Stimulated activated CD8-positive, alpha-beta memory T cell treated with anti-CD3 and anti-CD28 coated beads, Interleukin-7, amount 100 ng/mL, for 24 hours (primary cell): ENCODE results near the gene GALNT3.

ENCODE experiments used
- DNase-seq: peaks from one replicate; pipeline ENCODE4 v3.0.0-alpha.2; 2020; ENCODE audit warnings: low read depth

The GALNT3 gene

GRCh38 chr2:165793779-165794535, at the start of gene GALNT3:
GALNT3 (minus strand) TSS chr2:165794247; CDS start chr2:165770700, 23,547 bp downstream.
- DNase-seq = no peak

GRCh38 chr2:165843351-165843750, 49.3 kb upstream of the GALNT3 start:
- DNase-seq = no peak

- DNase-seq = no peak
These were observed 46.4 kb upstream of the GALNT3 start for GRCh38 chr2:165840333-165840958.

DNA sequence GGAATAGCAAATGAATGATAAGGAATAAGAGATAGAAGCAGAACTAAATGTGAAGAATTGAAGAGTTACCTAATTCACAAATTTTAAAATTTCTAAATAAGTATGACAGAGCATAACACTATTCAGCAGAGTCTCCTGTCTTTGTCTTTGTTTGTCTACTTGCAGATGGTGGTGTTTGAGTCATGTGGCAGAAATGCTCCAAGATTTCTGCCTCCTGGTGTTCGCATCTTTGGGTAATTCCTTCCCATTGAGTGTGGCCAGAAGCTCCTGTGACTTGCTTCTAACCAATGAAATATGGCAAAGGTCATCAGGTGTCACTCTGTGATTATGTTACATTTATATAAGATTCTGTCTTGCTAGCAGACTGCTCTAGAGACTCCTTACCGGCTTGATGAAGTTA, 45.6 kb upstream of the GALNT3 start:
- no peak for DNase-seq

DNA sequence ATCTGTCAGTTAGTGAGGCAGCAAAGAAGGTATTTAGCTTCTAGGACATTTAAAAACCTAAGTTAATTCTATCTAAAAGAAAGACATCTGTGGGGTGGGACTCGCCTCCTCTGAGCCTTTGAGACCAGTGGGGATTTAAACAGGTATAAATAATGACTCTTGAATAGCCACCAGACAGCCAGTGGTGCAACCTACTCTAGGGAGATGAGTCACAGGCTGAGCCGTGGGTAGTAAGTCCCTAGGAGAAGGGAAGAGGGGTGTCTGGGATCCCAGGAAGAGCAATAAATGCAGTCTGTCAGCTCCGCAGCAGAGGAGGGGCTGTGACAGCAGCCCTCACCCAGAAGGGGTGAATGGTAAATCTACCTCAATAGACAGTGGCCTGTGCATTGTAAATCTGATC, 43.1 kb upstream of the GALNT3 start:
- DNase-seq = no peak

- DNase-seq = no peak
These were observed 41.3 kb upstream of the GALNT3 start for GRCh38 chr2:165835363-165835762.

DNA sequence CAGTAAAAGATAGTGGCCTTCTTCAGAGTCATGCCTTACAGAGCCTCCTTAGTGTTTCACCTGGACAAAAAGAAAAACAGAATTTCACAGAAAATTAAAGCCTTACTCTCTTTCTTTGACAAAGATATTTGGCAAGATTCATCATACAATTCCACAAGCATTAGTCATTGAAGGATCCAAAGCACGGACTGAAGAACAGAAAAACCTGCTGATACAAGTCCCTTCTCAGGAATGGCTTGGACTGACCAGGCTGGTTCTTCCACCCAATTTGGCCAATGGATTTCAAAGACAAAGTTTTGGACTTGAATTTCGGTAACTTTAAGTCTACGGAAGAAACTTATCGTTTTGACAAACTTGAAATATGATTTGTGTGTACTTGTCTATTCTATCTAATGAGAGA, 39.1 kb upstream of the GALNT3 start:
- DNase-seq = no peak

DNA sequence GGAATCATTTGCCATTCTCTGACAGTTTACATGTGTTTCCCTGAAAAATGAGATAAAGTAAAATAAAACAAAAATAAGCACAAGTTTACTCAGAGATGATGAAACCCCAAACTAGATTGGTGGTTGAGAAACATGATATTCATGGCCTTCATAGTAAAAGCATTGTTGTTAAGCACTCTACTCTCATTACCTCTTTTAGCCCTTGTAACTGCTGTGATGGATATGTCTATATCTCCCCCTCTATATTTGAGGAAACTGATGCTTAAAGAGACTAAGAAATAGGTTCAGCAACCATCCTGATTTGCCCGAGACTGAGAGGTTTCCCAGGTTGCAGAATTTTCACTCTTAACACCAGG, 33.9 kb upstream of the GALNT3 start:
- DNase-seq = no peak

- DNase-seq = no peak
These were observed 33.2 kb upstream of the GALNT3 start for GRCh38 chr2:165827016-165827920.

- DNase-seq = no peak
These were observed 31.0 kb upstream of the GALNT3 start for GRCh38 chr2:165825041-165825440.

DNA sequence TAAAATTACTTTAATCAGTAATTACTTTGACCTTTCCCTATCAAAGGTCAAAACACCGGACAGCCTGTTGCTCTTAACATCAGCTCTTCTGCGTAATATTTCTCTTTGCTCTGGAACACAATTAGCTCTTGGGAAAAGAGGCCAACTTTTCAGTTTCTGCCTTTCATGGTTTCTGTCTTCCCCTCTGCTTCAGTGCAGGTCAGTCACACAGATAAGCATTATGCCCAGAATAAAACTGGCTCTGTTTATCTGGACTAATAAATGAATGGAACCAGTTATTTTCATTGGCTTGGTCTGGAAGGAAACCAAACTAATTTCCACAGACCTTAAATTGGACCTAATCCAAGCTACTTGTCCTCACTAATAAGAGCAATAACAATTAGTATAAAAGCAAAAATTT, 26.2 kb upstream of the GALNT3 start:
- DNase-seq = no peak

- no peak for DNase-seq
These were observed 24.9 kb upstream of the GALNT3 start for GRCh38 chr2:165818920-165819319.

DNA sequence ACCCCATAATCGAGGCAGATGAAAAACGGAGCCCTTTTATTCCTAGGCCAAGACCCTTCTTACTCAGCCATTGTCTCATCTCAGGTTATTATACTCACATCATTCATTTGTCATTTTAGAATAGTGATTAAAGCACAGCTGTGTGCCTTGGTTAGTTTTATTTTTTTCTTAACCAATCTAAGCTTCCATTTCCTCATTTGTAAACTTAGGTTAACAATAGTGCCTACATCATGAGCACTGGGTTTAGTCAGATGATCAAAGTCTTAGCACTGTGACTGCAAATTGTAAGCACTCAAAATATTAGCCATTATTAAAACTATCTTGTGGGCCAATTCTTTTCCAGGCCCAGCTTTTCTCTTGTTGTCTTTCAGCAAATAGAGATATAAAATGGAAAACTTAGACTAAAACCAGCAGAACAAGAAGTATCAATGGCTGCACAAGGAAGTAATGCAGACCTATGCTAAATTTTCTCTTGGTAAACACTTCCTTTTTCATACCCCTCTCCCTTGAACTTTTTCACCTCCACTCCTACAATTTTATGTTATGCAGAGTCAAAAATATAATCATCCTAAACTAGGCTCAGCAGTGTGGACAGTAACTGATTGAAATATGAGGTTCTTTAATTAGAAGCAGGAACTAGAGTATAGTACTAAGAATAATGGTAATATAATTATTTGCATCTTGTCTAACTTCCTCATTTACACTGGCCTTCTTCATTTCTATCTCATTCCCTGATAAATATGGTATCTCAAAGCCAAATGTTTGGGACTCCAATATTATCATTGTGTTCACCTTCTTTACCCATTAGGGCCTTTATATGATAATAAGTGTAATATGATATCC, 21.5 kb upstream of the GALNT3 start:
- no peak for DNase-seq

- DNase-seq = no peak
These were observed 20.4 kb upstream of the GALNT3 start for GRCh38 chr2:165814473-165814872.

- DNase-seq = no peak
These were observed 17.7 kb upstream of the GALNT3 start for GRCh38 chr2:165811592-165812370.

DNA sequence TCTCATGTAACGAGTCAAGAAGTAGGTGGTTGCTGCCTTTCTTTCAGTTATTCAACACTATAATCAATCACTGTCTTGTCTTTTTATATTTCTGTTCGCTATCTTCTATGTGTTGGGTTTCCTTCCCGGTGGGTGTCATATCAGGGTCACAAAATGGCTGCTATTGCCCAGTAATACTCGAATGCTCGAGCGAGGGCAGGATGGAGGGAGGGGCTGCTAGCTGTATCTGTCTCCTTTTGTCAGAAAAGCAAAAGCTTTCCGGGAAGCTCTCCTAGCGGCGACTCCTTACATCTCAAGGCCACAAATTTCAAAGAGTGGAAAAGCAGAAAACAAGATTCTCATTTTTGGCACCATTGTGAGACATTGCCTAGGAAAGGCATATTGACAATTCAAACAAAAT, 16.4 kb upstream of the GALNT3 start:
- DNase-seq = no peak

DNA sequence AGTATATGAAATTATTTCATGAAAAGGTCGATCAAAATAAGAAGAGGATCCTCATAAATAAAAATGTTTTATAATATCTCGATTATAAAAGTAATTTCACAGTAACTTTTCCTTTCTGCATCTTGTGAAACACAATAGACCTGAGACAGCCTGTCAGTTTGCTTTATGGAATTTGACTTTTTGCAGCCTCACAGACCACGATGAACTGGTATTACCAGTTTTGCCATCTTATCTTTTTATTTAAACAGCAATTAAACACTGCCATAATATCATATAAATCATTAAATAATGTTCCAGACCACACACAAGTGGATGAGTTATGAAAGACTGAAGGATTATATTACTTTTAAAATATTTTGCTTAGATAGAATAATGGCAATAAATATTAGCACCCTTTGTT, 10.7 kb upstream of the GALNT3 start:
- no peak for DNase-seq

DNA sequence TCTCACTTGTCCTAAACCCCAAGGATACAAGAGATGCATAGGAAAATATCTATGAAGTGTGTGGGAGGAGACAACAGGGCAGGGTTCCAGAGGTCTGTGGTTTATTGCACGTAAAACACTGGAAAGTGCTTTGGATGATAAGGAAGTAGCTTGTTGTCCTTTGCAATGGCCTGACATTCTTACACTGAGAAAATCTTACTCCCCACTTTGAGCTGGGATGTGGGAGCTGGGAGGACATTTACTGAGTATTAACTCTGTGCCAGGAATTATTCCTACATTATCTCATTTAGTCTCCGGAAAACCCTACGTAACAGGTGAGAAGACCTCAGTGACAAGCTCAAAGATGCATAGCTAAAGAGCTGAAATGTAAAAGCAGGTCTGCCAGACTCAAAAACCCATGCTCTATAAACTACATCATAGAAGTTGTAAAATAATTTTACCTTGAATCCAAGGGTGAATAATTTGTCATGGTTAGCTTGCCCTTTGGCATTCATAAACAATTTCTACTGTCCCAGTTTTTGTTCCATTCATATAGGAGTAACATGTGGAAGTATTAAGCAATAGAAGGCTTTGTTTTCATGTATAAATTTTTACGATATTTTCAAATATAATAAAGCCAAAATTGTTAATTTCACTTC, 9.2 kb upstream of the GALNT3 start:
- DNase-seq = no peak

DNA sequence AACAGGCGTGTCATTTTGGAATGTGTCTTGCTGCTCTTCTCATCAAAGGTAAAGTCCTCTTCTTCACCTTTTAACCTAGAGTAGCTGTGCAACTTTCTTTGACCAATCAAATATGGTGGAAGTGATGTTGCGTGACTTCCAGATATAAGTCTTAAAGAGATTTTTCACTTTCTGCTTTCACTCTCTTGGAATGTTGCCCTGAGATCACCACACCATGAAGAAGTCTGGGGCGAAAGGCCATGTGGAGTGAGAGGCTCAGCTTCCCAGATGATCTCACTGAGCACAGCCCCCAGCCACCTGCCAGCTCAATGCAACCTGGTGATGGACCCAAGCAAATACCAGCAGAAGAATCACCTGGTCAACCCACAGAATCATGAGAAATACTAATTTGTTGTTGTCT, 7.1 kb upstream of the GALNT3 start:
- no peak for DNase-seq

- DNase-seq = no peak
These were observed 2.9 kb upstream of the GALNT3 start for GRCh38 chr2:165796819-165797530.
